Panc1 (cell line): ENCODE data around the gene SPDEF. TPM values are rescaled to one million over a fixed set of nuclear protein-coding genes. Genes with fewer than 3 reads are reported as not detected.

Experiments
- ATAC-seq: fragments of 200-7000 bp; cut with Tn5 transposase; 2 replicates; pipeline ENCODE4 v1.9.1; 2020; ENCODE audit warnings: mild to moderate bottlenecking, moderate library complexity
- BruUV-seq: library from RNA; stranded (reverse); fragments of 400-500 nt; replicated peaks from 2 replicates; lab custom pipeline; 2021; lab: Mats Ljungman, UMichigan
- CTCF ChIA-PET: fragments of 300-600 bp; sonication (Branson Sonifier 250); formaldehyde crosslinking; loops from one replicate; lab custom pipeline; 2022; ENCODE audit warnings: antibody characterized with exemption; lab: Charles Lee
- POLR2A ChIA-PET: fragments of 300-600 bp; sonication (Branson Sonifier 250); formaldehyde crosslinking; loops from one replicate; lab custom pipeline; 2022; ENCODE audit warnings: antibody characterized with exemption; lab: Charles Lee
- DNase-seq: peaks from one replicate; pipeline ENCODE4 v3.0.0-alpha.2; 2010; ENCODE audit warnings: low read depth, low spot score
- H3K27ac ChIP-seq: 2 replicates; pipeline ENCODE4 v1.5.1; 2011; ENCODE audit warnings: mild to moderate bottlenecking, low read length, inconsistent platforms
- H3K27me3 ChIP-seq: fragments of 200-500 bp; sonication (Bioruptor generic); 2 replicates; pipeline ENCODE4 v1.6.0; 2014; ENCODE audit warnings: low read length, inconsistent platforms; ENCODE audit not compliant: control insufficient read depth, insufficient read depth
- H3K36me3 ChIP-seq: fragments of 200-500 bp; sonication (Bioruptor generic); 2 replicates; pipeline ENCODE4 v1.5.1; 2014; ENCODE audit warnings: inconsistent platforms, mild to moderate bottlenecking, low read length, moderate library complexity; ENCODE audit not compliant: control insufficient read depth, insufficient read depth
- H3K4me1 ChIP-seq: 2 replicates; pipeline ENCODE4 v1.5.1; 2011; ENCODE audit warnings: inconsistent platforms, mild to moderate bottlenecking, low read length, moderate library complexity; ENCODE audit not compliant: control insufficient read depth, insufficient read depth
- H3K4me3 ChIP-seq, 2 experiments: 2 replicates each; pipeline ENCODE4 v1.5.1; 2011 to 2012; ENCODE audit warnings: low read depth in 2 of 2, low read length in 2 of 2, mild to moderate bottlenecking in 2 of 2, inconsistent platforms in 1 of 2, moderate library complexity in 1 of 2
- H3K9me3 ChIP-seq: fragments of 200-500 bp; sonication (Bioruptor generic); 2 replicates; pipeline ENCODE4 v1.5.1; 2014; ENCODE audit warnings: low read depth, mild to moderate bottlenecking, inconsistent platforms, low read length, moderate library complexity; ENCODE audit not compliant: control insufficient read depth, insufficient read depth
- POLR2AphosphoS5 ChIP-seq: IDR thresholded peaks from 2 replicates; pipeline ENCODE4 v1.6.1; 2012; ENCODE audit warnings: mild to moderate bottlenecking, low read depth, low read length, moderate library complexity
- REST ChIP-seq, 2 experiments: IDR thresholded peaks; 2 replicates each; pipeline ENCODE4 v1.6.1; 2011 to 2012; ENCODE audit warnings: low read depth in 2 of 2, control low read depth in 1 of 2, low read length in 1 of 2, mild to moderate bottlenecking in 1 of 2, moderate library complexity in 1 of 2; ENCODE audit not compliant: insufficient read depth in 1 of 2
- SIN3A ChIP-seq: IDR thresholded peaks from 2 replicates; pipeline ENCODE4 v1.6.1; 2012; ENCODE audit warnings: low read depth, mild to moderate bottlenecking, low read length, moderate library complexity, borderline replicate concordance; ENCODE audit not compliant: insufficient read depth
- TCF7L2 ChIP-seq: IDR thresholded peaks from 2 replicates; pipeline ENCODE4 v1.6.1; 2011; ENCODE audit warnings: mild to moderate bottlenecking, low read depth, low read length, inconsistent platforms
- in situ Hi-C: cut with HindIII; loops from 2 replicates; pipeline ENCODE4 v1.10.0; 2016; ENCODE audit warnings: low sequenced_read_pairs, low pct_unique_long_range_greater_than_20kb
- intact Hi-C: fragments of 100-400 bp; cut with micrococcal nuclease; formaldehyde crosslinking; loops from one replicate; pipeline ENCODE4 v1.10.0; 2022; ENCODE audit not compliant: unreplicated experiment
- total RNA-seq: library from RNA; stranded (reverse); gene quantifications from one replicate; pipeline ENCODE4 v1.2.1, GENCODE V29; 2021; ENCODE audit not compliant: unreplicated experiment
- TF ChIP-seq, protein P1 (sequence below): fragments of 450-650 bp; IDR thresholded peaks from 2 replicates; pipeline ENCODE4 v1.5.1; 2017; ENCODE audit warnings: mild to moderate bottlenecking

Gene SPDEF
- total RNA-seq, 1 experiment from 2014 or later = 1.6 TPM

DNA sequence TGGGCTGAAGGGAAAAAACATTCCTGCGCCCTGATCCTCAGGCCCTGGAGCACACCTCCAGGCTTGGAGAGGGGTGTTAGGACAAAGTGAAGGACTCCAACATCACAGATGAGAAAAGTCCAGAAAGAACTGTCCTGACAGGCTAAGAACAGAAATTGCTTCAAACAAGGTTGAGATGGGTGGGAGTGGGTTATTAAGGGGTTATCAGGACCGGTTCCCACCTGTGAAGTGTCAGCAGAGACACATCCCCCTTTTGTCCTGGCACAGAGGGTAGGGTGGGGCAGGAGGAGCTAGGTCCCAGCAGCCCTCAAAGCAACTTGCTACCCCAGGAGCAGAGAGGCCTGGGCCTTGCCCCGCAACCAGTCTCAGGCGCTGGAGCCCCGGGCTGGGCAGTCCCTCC lies 3.5 kb downstream of the SPDEF start:
- intact Hi-C loops = no loop called here

GRCh38 chr6:34551720-34552119 lies 4.4 kb downstream of the SPDEF start:
- ATAC-seq = no peak
- TF ChIP-seq SIN3A (no peak), TCF7L2 (no peak), REST (IDR thresholded peaks at IDR 0.05; ENCODE audit: insufficient read depth in 1 of 2, low read depth in 2 of 2, low read length in 1 of 2) (no peak), POLR2AphosphoS5 (no peak)
- TF ChIP-seq, protein P1, sequence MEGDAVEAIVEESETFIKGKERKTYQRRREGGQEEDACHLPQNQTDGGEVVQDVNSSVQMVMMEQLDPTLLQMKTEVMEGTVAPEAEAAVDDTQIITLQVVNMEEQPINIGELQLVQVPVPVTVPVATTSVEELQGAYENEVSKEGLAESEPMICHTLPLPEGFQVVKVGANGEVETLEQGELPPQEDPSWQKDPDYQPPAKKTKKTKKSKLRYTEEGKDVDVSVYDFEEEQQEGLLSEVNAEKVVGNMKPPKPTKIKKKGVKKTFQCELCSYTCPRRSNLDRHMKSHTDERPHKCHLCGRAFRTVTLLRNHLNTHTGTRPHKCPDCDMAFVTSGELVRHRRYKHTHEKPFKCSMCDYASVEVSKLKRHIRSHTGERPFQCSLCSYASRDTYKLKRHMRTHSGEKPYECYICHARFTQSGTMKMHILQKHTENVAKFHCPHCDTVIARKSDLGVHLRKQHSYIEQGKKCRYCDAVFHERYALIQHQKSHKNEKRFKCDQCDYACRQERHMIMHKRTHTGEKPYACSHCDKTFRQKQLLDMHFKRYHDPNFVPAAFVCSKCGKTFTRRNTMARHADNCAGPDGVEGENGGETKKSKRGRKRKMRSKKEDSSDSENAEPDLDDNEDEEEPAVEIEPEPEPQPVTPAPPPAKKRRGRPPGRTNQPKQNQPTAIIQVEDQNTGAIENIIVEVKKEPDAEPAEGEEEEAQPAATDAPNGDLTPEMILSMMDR = no peak
- Histone ChIP-seq H3K4me3 (no peak overlapping the region), H3K36me3 (no peaks in the 10 kb centered on the region), H3K4me1 (peaks cover 26% of the 10 kb centered on the region), H3K27ac (no peak overlapping the region), H3K9me3 (no peaks in the 10 kb centered on the region), H3K27me3 (no peaks in the 10 kb centered on the region)
- intact Hi-C loops (no loop called here), in situ Hi-C loops (no loop called here)
- no TSS peak for BruUV-seq
- CTCF ChIA-PET = no interaction called here
- no peak for DNase-seq
- POLR2A ChIA-PET = no interaction called here

More for the DNA sequence above, 3.5 kb downstream of the SPDEF start:
- no peaks in the 10 kb centered on the region for H3K36me3 ChIP-seq
- no peaks in the 10 kb centered on the region for H3K9me3 ChIP-seq
- DNase-seq = no peak
- no peak overlapping the region for H3K4me3 ChIP-seq
- TF ChIP-seq POLR2AphosphoS5 (no peak), REST (IDR thresholded peaks at IDR 0.05; ENCODE audit: insufficient read depth in 1 of 2, low read depth in 2 of 2, low read length in 1 of 2) (no peak), TCF7L2 (no peak), SIN3A (no peak)
- TF ChIP-seq, protein P1 = no peak
- in situ Hi-C loops = no loop called here
- H3K27me3 ChIP-seq = no peaks in the 10 kb centered on the region
- BruUV-seq = no TSS peak
- peaks cover 26% of the 10 kb centered on the region for H3K4me1 ChIP-seq
- 0 out of 2 replicates have a peak overlapping the region, but pooled peaks have one; percentile 23 for H3K27ac ChIP-seq
- ChIA-PET POLR2A (no interaction called here), CTCF (no interaction called here)
- ATAC-seq = no peak
